GM08714 (cell line): Measurements from ENCODE around the gene GLYAT.

Experiments used
- H3K4me3 ChIP-seq: fragments of 200-500 bp; sonication (Bioruptor generic); 2 replicates; pipeline ENCODE4 v1.5.1; 2014; ENCODE audit warnings: mild to moderate bottlenecking, low read length, inconsistent platforms
- ZNF274 ChIP-seq: IDR thresholded peaks from 2 replicates; pipeline ENCODE4 v1.6.1; 2012; ENCODE audit warnings: mild to moderate bottlenecking, low read depth, low read length

Gene GLYAT

DNA sequence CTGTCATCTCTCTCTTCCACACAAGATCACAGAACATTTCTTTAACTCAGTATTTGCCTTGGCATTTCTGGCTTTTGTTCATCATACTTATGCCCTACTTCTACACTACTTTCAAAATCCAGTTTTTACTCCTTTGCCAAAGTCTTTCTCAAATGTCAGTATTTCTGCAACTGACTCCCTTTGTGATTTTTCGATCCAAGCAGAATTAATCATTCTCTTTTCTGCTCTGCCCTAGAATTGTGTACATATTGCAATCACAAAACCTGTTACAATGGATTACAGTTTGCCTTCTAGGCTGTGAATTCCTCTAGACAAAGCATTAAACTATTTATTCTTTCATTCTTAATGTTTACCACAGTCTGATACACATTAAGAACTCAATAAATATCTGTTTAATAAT, 33.3 kb upstream of the GLYAT start:
- H3K4me3 ChIP-seq, result no peak overlapping the region
- TF ChIP-seq ZNF274, result no peak

DNA sequence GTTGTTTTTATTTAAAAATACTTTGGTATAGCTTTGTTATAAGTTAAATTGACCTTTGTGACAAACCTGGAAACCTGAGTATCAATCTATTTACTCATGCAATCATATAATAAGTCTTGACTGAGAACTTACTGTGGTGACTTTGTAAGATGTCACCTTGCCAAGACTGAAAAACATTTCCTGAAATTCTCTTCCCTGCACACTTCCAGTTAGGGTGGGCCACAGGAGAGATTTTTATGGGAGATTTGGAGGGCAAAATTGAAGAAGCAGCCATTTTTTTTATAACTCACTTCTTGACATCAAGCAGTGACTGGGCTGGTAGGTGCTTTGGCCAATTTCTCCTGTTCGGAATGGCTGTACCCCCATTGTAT, 31.4 kb upstream of the GLYAT start:
- H3K4me3 ChIP-seq, result no peak overlapping the region
- TF ChIP-seq ZNF274, result no peak

- no peak for TF ChIP-seq ZNF274
Observed at GRCh38 chr11:58762284-58763119, 30.8 kb upstream of the GLYAT start.

DNA sequence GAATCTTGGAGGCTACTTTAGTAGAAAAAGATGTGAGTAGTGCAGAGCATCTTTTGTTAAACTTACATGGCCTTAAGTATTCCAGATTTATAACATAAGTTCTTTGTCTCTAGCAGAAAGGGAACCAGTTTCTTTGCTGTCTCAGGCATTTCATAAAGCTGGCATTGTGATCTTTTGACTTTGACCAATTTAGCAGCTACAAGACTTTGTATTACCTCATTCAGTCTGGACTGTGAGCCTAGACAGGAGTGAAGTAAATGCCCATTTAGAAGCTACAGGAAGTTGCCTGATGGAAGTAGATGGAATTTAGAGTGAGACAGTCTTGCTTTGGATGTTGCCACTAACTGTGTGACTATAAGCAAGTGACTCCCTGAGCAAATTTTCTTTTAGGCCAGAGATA, 25.7 kb upstream of the GLYAT start:
- no peak overlapping the region for H3K4me3 ChIP-seq
- no peak for TF ChIP-seq ZNF274

More at GRCh38 chr11:58762284-58763119, 30.8 kb upstream of the GLYAT start:
- no peak overlapping the region for H3K4me3 ChIP-seq

DNA sequence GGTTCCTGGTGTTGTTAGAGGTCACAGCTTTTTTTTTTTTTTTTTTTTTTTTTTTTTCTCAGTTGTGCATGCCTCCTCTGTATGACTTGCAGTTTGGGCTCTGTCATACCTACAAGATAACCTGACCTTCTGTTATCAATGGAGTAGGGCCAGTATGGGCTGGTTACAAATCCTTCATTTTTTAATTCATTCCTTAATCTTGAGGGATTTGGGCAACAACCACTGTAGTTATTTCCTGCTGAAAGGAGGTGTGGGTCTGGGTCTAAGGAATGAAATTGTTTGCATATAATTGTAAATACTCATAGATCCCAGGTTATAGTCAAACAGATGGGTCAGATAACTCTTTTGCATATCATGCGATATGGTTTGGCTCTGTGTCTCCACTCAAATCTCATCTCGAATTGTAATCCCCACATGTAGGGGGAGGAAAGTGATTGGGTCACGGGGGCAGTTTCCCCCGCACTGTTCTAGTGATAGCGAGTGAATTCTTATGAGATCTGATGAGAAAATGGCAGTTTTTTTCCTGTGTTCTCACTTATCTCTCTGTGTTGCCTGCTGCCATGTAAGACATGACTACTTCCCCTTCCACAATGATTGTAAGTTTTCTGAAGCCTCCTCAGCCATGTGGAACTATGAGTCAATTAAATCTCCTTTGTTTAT, 14.1 kb upstream of the GLYAT start:
- no peak for TF ChIP-seq ZNF274

DNA sequence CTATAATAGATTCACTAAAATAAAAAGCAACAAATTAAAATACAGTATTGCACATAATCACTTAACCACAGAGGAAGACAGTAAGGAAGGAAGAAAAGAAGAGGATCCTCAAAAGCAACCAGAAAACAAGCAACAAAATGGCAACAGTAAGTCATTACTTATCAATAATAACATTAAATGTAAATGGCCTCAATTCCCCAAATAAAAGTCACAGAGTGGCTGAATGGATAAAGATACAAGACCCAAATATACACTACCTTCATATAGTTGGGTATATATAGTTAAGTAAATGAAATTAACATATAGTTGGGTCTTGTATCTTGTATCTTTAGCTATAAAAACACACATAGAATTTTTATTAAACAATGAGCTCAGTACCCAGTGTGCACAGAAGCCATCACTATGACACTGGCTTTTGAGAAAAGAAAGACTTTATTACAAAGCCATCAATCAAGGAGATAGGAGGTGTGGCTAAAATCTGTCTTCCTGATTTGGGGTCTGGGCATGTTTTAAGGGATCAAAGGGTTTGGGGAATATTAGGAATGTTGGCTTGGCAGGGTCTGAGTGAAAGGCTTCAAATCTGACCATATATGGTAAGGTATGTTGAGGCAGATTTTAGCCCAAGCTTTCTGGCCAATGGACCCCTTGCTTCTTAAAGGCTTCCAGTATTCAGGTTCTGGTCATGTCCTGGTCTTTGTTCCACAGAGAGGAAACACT, 13.4 kb upstream of the GLYAT start:
- no peak for TF ChIP-seq ZNF274
- no peak overlapping the region for H3K4me3 ChIP-seq

More for the DNA sequence above, 14.1 kb upstream of the GLYAT start:
- H3K4me3 ChIP-seq, result no peak overlapping the region

GRCh38 chr11:58742981-58743880, 11.5 kb upstream of the GLYAT start:
- no peak overlapping the region for H3K4me3 ChIP-seq
- TF ChIP-seq ZNF274, result no peak

- H3K4me3 ChIP-seq, result no peak overlapping the region
- TF ChIP-seq ZNF274, result no peak
Observed at GRCh38 chr11:58742140-58742539, 10.4 kb upstream of the GLYAT start.

GRCh38 chr11:58741127-58741526, 9.4 kb upstream of the GLYAT start:
- no peak overlapping the region for H3K4me3 ChIP-seq
- TF ChIP-seq ZNF274, result no peak

DNA sequence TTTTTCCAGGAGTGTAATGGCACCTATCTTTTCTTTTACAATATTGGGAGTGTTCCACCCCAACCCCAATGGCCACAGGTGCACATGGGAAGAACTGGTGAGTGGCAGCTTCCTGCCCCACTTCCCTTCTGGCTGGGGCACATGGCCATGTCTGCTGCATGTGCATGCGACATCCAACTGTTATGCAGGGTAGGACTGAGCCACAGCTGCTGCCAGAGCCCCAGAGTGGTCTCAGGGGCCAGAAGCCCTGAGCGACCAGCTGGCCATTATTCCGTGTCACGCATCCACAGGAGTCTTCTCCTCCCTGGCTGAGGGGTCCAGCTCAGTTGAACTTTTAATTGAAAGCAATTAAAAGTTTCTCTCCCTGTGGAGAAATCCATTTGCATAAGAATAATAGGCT, 8.7 kb upstream of the GLYAT start:
- no peak for TF ChIP-seq ZNF274
- no peak overlapping the region for H3K4me3 ChIP-seq

DNA sequence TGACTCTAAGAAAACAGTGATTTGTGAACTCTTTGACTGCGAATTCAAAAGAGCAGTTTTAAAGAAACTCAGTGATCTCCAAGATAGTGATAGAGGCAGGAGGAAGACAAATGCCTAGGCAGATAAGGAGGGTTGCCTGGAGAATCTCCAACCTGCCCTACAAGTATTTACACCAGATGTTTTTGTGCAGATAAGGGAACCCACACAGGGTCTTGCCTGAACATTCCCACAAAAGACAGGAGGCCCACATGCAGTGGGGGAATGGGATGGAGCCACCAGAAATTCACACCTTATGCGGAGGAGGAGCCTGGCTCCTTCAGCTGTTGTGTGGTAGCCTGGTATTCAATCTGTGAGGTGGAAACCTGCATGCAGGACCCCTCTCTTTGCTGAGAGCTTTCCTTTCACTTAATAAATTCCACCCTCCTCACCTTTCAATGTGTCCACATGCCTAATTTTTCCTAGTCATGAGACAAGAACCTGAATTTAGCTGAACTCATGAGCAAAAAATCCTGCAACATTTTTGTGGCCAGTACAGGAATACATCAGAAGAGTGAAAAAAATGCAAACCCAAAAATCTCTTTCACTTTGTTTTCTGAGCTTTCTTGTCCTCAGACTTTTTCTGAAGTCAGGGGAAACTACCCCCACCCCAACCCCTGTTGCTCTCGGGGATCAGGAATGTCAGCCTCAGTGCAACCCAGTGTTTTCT, 8.1 kb upstream of the GLYAT start:
- no peak overlapping the region for H3K4me3 ChIP-seq
- no peak for TF ChIP-seq ZNF274

- H3K4me3 ChIP-seq, result no peak overlapping the region
- TF ChIP-seq ZNF274, result no peak
Observed at GRCh38 chr11:58734681-58735490, 3.1 kb upstream of the GLYAT start.
